Naive B cell (primary cell): ENCODE data around the gene GNAQ. TPM values are rescaled to one million over a fixed set of nuclear protein-coding genes. Genes with fewer than 3 reads are reported as not detected.

ENCODE experiments used
- ATAC-seq, 2 donors: fragments of 150-1000 bp; cut with Tn5 transposase; 2 replicates each; pipeline ENCODE4 v1.10.0; 2021; ENCODE audit warnings: low read depth in 2 of 2, mild to moderate bottlenecking in 2 of 2, moderate library complexity in 2 of 2
- DNase-seq: peaks from one replicate; pipeline ENCODE4 v3.0.0; 2022
- H3K27ac Mint-ChIP-seq, 6 donors: one replicate each; pipeline ENCODE4 v1.8.0; 2020 to 2022; ENCODE audit warnings: mild to moderate bottlenecking in 6 of 6, mixed read lengths in 6 of 6, moderate library complexity in 5 of 6, inconsistent platforms in 2 of 6
- H3K27me3 Mint-ChIP-seq, 3 donors: one replicate each; pipeline ENCODE4 v1.8.0; 2021 to 2022; ENCODE audit warnings: mixed read lengths in 3 of 3, mild to moderate bottlenecking in 1 of 3
- H3K36me3 Mint-ChIP-seq, 2 donors: one replicate each; pipeline ENCODE4 v1.8.0; 2020 to 2022; ENCODE audit warnings: mixed read lengths in 2 of 2, inconsistent platforms in 1 of 2, mild to moderate bottlenecking in 1 of 2
- H3K4me1 Mint-ChIP-seq, 3 donors: one replicate each; pipeline ENCODE4 v1.8.0; 2020 to 2022; ENCODE audit warnings: mixed read lengths in 3 of 3, inconsistent platforms in 1 of 3, mild to moderate bottlenecking in 1 of 3, moderate library complexity in 1 of 3
- H3K4me3 Mint-ChIP-seq, 8 donors: one replicate each; pipeline ENCODE4 v1.8.0; 2020 to 2022; ENCODE audit warnings: mild to moderate bottlenecking in 8 of 8, mixed read lengths in 8 of 8, moderate library complexity in 8 of 8, inconsistent platforms in 2 of 8
- H3K9me3 Mint-ChIP-seq, 7 donors: one replicate each; pipeline ENCODE4 v1.8.0; 2020 to 2022; ENCODE audit warnings: mixed read lengths in 7 of 7, mild to moderate bottlenecking in 5 of 7, inconsistent platforms in 2 of 7, moderate library complexity in 1 of 7
- polyA plus RNA-seq, 6 donors: library from polyadenylated mRNA; unstranded; fragments of 300-500 nt; fragmentation: Illumina TruSeq; gene quantifications; one replicate each; pipeline ENCODE4 v1.2.3, GENCODE V29; 2021; ENCODE audit warnings: low read depth in 6 of 6

Gene GNAQ
- polyA plus RNA-seq, 6 donors from 2014 or later, result 0.04 to 0.44 (median 0.23) TPM; not detected in 1

GRCh38 chr9:77909306-77909705 lies 122.3 kb downstream of the GNAQ start:
- H3K4me3 Mint-ChIP-seq, result no peak overlapping the region
- ATAC-seq, result no peak
- DNase-seq, result no peak
- peaks cover 8 to 14% (median 11%) of the 10 kb centered on the region in 3 donors for H3K27me3 Mint-ChIP-seq
- no peak overlapping the region for H3K27ac Mint-ChIP-seq
- no peaks in the 10 kb centered on the region for H3K36me3 Mint-ChIP-seq
- no peaks in the 10 kb centered on the region for H3K9me3 Mint-ChIP-seq
- peaks cover 0 to 13% (median 0%) of the 10 kb centered on the region in 3 donors for H3K4me1 Mint-ChIP-seq

DNA sequence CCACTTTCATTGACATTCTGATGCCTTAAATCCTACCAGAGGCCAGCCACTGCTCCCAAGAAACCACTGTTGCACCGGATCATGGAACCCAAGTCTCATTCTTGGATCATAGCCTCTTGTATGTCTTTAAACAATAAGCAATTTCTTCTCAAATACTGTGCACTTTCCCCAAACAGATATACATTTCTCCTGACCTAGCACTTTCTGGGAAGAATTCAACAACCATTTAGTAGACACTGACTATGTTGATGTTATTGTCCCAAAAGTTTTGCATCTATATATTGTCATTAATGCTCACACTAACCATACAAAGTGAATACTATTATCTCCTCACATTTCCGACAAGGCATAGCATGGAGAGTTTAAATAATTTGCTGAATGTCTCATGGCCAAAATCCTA lies 123.3 kb downstream of the GNAQ start:
- Mint-ChIP-seq H3K4me3 (no peak overlapping the region), H3K27me3 (peaks cover 8 to 15% (median 14%) of the 10 kb centered on the region in 3 donors), H3K9me3 (no peaks in the 10 kb centered on the region), H3K27ac (no peak overlapping the region), H3K36me3 (no peaks in the 10 kb centered on the region), H3K4me1 (peaks cover 0 to 13% (median 0%) of the 10 kb centered on the region in 3 donors)
- DNase-seq (no peak), ATAC-seq (no peak)

DNA sequence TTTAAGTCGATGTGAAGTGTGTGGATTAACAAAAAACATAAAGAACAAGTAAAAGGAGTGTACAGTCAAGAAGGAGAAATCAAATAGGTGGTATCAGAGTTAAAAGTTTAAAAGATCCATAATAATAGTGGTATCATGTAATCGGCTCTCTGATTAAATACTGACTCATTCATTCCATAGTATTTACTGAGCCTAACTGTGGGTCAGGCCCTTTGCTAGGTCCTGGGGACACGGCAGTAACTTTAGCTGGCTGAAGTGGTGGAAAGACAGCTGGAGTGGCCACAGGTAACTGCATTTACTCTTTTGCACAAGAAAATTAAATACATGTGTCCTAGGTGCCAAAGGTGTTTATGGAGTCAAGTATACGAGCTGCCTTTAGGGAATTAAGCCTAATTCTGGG lies 124.0 kb downstream of the GNAQ start:
- Mint-ChIP-seq H3K27me3 (peaks cover 8 to 18% (median 14%) of the 10 kb centered on the region in 3 donors), H3K9me3 (no peaks in the 10 kb centered on the region), H3K4me1 (peaks cover 0 to 13% (median 0%) of the 10 kb centered on the region in 3 donors), H3K4me3 (no peak overlapping the region), H3K36me3 (no peaks in the 10 kb centered on the region), H3K27ac (no peak overlapping the region)
- DNase-seq (no peak), ATAC-seq (no peak)

GRCh38 chr9:77906991-77907390 lies 124.6 kb downstream of the GNAQ start:
- Mint-ChIP-seq H3K27me3 (peaks cover 8 to 18% (median 14%) of the 10 kb centered on the region in 3 donors), H3K36me3 (no peaks in the 10 kb centered on the region), H3K27ac (no peak overlapping the region), H3K9me3 (no peaks in the 10 kb centered on the region), H3K4me3 (no peak overlapping the region), H3K4me1 (peaks cover 0 to 13% (median 0%) of the 10 kb centered on the region in 3 donors)
- ATAC-seq, result no peak
- no peak for DNase-seq

- no peak overlapping the region for H3K4me3 Mint-ChIP-seq
- no peaks in the 10 kb centered on the region for H3K9me3 Mint-ChIP-seq
- no peaks in the 10 kb centered on the region for H3K4me1 Mint-ChIP-seq
- H3K27me3 Mint-ChIP-seq, result peaks cover 13 to 26% (median 18%) of the 10 kb centered on the region in 3 donors
- ATAC-seq, result no peak
- no peak overlapping the region for H3K27ac Mint-ChIP-seq
- no peak for DNase-seq
- H3K36me3 Mint-ChIP-seq, result no peaks in the 10 kb centered on the region
Measured at GRCh38 chr9:77903666-77904285, 127.8 kb downstream of the GNAQ start.

- Mint-ChIP-seq H3K27ac (no peak overlapping the region), H3K9me3 (no peaks in the 10 kb centered on the region), H3K36me3 (no peaks in the 10 kb centered on the region), H3K27me3 (peaks cover 6 to 18% (median 11%) of the 10 kb centered on the region in 3 donors), H3K4me3 (no peak overlapping the region), H3K4me1 (no peaks in the 10 kb centered on the region)
- DNase-seq (no peak), ATAC-seq (no peak)
Measured at GRCh38 chr9:77901771-77902170, 129.8 kb downstream of the GNAQ start.

GRCh38 chr9:77901018-77901417 lies 130.6 kb downstream of the GNAQ start:
- Mint-ChIP-seq H3K36me3 (no peaks in the 10 kb centered on the region), H3K4me3 (no peak overlapping the region), H3K4me1 (no peaks in the 10 kb centered on the region), H3K27ac (no peak overlapping the region), H3K9me3 (no peaks in the 10 kb centered on the region), H3K27me3 (peaks cover 6 to 18% (median 11%) of the 10 kb centered on the region in 3 donors)
- ATAC-seq (no peak), DNase-seq (no peak)

- Mint-ChIP-seq H3K9me3 (no peaks in the 10 kb centered on the region), H3K4me1 (no peaks in the 10 kb centered on the region), H3K27ac (no peak overlapping the region), H3K4me3 (no peak overlapping the region), H3K36me3 (no peaks in the 10 kb centered on the region), H3K27me3 (peaks cover 6 to 18% (median 11%) of the 10 kb centered on the region in 3 donors)
- no peak for ATAC-seq
- no peak for DNase-seq
Measured at GRCh38 chr9:77899679-77900354, 131.8 kb downstream of the GNAQ start.

GRCh38 chr9:77898864-77899263 lies 132.7 kb downstream of the GNAQ start:
- H3K36me3 Mint-ChIP-seq, result no peaks in the 10 kb centered on the region
- H3K4me1 Mint-ChIP-seq, result no peaks in the 10 kb centered on the region
- no peak for ATAC-seq
- H3K27me3 Mint-ChIP-seq, result peaks cover 6 to 18% (median 11%) of the 10 kb centered on the region in 3 donors
- no peaks in the 10 kb centered on the region for H3K9me3 Mint-ChIP-seq
- H3K4me3 Mint-ChIP-seq, result no peak overlapping the region
- H3K27ac Mint-ChIP-seq, result no peak overlapping the region
- no peak for DNase-seq

GRCh38 chr9:77896938-77897667 lies 134.5 kb downstream of the GNAQ start:
- no peak overlapping the region for H3K27ac Mint-ChIP-seq

DNA sequence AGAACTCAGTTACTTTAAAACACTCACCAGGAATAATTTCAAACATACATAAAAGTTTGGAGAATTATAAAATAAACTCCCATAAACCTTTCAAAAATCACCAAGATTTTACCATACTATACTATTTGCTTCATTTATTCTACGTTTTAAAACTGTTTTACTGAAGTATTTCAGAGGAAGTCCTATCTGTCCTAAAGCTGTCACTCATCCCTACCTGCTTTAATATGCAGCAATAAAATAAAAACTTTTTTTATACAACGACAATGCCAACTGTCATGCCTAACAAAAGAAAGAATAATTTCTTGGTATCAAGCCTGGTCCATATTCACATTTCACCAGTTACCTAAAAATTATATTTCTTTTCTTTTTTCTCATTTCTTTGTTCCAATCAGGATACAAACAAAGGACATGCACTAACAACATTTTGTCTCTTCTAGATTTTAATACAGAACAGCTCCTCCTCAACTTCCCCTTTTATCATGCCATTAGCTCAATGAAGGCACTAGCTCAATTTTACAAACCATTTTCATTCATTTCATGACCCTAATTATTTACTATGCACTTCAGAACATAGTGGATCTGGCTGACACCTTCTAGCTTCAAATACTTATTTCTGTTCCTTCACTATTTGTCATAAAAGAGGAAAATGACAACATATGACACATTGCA lies 135.2 kb downstream of the GNAQ start:
- peaks cover 0 to 4% (median 4%) of the 10 kb centered on the region in 3 donors for H3K4me1 Mint-ChIP-seq
- H3K36me3 Mint-ChIP-seq, result no peaks in the 10 kb centered on the region
- peaks cover 5 to 16% (median 6%) of the 10 kb centered on the region in 3 donors for H3K27me3 Mint-ChIP-seq
- no peak for DNase-seq
- no peak overlapping the region for H3K4me3 Mint-ChIP-seq
- peak overlapping the region in 1 of 6 donors; percentile 5 for H3K27ac Mint-ChIP-seq
- no peaks in the 10 kb centered on the region for H3K9me3 Mint-ChIP-seq
- ATAC-seq, result no peak

More at GRCh38 chr9:77896938-77897667, 134.5 kb downstream of the GNAQ start:
- no peak for DNase-seq
- Mint-ChIP-seq H3K36me3 (no peaks in the 10 kb centered on the region), H3K4me3 (no peak overlapping the region), H3K27me3 (peaks cover 5 to 18% (median 6%) of the 10 kb centered on the region in 3 donors), H3K9me3 (no peaks in the 10 kb centered on the region), H3K4me1 (peaks cover 0 to 3% (median 0%) of the 10 kb centered on the region in 3 donors)
- ATAC-seq, result no peak

GRCh38 chr9:77893706-77894105 lies 137.9 kb downstream of the GNAQ start:
- Mint-ChIP-seq H3K9me3 (no peaks in the 10 kb centered on the region), H3K27ac (no peak overlapping the region), H3K4me3 (no peak overlapping the region), H3K36me3 (no peaks in the 10 kb centered on the region), H3K4me1 (peaks cover 3 to 6% (median 4%) of the 10 kb centered on the region in 3 donors), H3K27me3 (no peaks in the 10 kb centered on the region)
- DNase-seq (no peak), ATAC-seq (no peak)

DNA sequence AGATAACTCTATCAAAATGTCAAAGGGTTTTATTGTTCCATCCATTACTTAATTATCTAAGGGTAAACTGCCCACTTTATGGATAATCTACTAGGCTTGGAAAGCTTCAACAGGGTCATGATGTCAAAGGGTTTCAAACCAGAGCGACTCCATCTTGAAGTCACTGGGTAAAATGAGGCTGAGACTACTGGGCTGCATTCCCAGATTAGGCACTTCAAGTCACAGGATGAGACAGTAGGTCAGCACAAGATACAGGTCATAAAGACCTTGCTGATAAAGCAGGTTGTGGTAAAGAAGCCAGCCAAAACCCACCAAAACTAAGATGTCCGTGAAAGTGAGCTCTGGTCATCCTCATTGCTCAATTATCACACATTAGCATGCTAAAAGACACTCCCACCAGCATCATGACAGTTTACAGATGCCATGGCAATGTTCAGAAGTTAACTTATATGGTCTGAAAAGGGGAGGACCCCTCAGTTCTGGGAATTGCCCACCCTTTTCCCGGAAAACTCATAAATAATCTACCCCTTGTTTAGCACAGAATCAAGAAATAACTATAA lies 138.6 kb downstream of the GNAQ start:
- Mint-ChIP-seq H3K4me3 (no peak overlapping the region), H3K27me3 (no peaks in the 10 kb centered on the region), H3K27ac (no peak overlapping the region), H3K36me3 (no peaks in the 10 kb centered on the region), H3K9me3 (no peaks in the 10 kb centered on the region), H3K4me1 (peaks cover 3 to 6% (median 4%) of the 10 kb centered on the region in 3 donors)
- DNase-seq (no peak), ATAC-seq (no peak)
